Stomach (tissue), 9 donors: Measurements from ENCODE around the gene AKAP9. TPM values are rescaled to one million over a fixed set of nuclear protein-coding genes. Genes with fewer than 3 reads are reported as not detected.

Experiments used
- DNase-seq, 2 donors: peaks; one replicate each; pipeline versions ENCODE4 v3.0.0 to v3.0.0-alpha.2; 2013 to 2019
- H3K27ac ChIP-seq, 5 donors: fragments of 200-600 bp in 4 of 5; sonication (generic) in 4 of 5; one replicate each; pipeline ENCODE4 v1.5.1; 2013 to 2019; ENCODE audit warnings: mild to moderate bottlenecking in 1 of 5, moderate library complexity in 1 of 5
- H3K27me3 ChIP-seq, 3 donors: fragments of 200-600 bp; sonication (generic); one replicate each; pipeline ENCODE4 v1.5.1; 2017 to 2019; ENCODE audit warnings: mixed run types in 1 of 3
- H3K36me3 ChIP-seq, 4 donors: fragments of 200-600 bp; sonication (generic); 1 replicate in 3 of 4; 2 replicates in 1 of 4; pipeline ENCODE4 v1.5.1; 2016 to 2019
- H3K4me1 ChIP-seq, 4 donors: fragments of 200-600 bp; sonication (generic); one replicate each; pipeline ENCODE4 v1.5.1; 2016 to 2019
- H3K4me3 ChIP-seq, 4 donors: fragments of 200-600 bp; sonication (generic) in 3 of 4; one replicate each; pipeline ENCODE4 v1.5.1; 2016 to 2019; ENCODE audit warnings: mild to moderate bottlenecking in 1 of 4
- H3K9me3 ChIP-seq, 4 donors: fragments of 200-600 bp; sonication (generic); one replicate each; pipeline ENCODE4 v1.5.1; 2016 to 2019
- EP300 ChIP-seq: sonication (generic); formaldehyde crosslinking; IDR thresholded peaks from one replicate; pipeline ENCODE4 v1.6.1; 2017; ENCODE audit warnings: antibody characterized with exemption
- POLR2A ChIP-seq, 4 donors: fragments of 450-650 bp; IDR thresholded peaks; one replicate each; pipeline ENCODE4 v1.6.1; 2016; ENCODE audit warnings: antibody characterized with exemption in 4 of 4, control low read depth in 2 of 4, mild to moderate bottlenecking in 1 of 4, moderate library complexity in 1 of 4
- POLR2AphosphoS5 ChIP-seq, 3 donors: sonication (generic); formaldehyde crosslinking; IDR thresholded peaks; one replicate each; pipeline ENCODE4 v1.6.1; 2016; ENCODE audit warnings: antibody characterized with exemption in 3 of 3
- WGBS, 5 donors: extraction: QIAGEN DNeasy Blood & Tissue Kit in 3 of 5; methylation state at CpG; one replicate each; pipeline versions ENCODE4 v1.1.5 to v1.1.7; 2013 to 2018; 5-methylcytosine and 5-hydroxymethylcytosine counted together
- intact Hi-C: fragments of 100-400 bp; cut with DNase I; formaldehyde crosslinking; loops from one replicate; pipeline ENCODE4 v1.15.1; 2023; ENCODE audit warnings: low total_unique reads
- polyA plus RNA-seq, 3 donors: library from polyadenylated mRNA; stranded (reverse); fragments of 200-250 nt; gene quantifications; one replicate each; pipeline ENCODE4 v1.2.3, GENCODE V29; 2013
- total RNA-seq, 5 donors: library from RNA; depleted of rRNA; stranded (reverse); fragments of >200 nt; gene quantifications; one replicate each; pipeline versions ENCODE4 v1.1.0 to v1.2.3, GENCODE V29; 2014 to 2016
- TF ChIP-seq, protein P1 (sequence below), 7 experiments: fragments of 450-650 bp in 4 of 7; fragments of 200-600 bp in 3 of 7; sonication (generic) in 3 of 7; IDR thresholded peaks; one replicate each; pipeline ENCODE4 v1.5.1; 2016 to 2019; ENCODE audit warnings: antibody characterized with exemption in 7 of 7, control low read depth in 2 of 7, mild to moderate bottlenecking in 1 of 7
- donor health status: healthy with polysubstance abuse.
- donor health status: Bipolar disorder and iron deficiency.
- donor health status: healthy.

AKAP9 gene
- total and polyA plus RNA-seq, 8 donors = 5.7 to 149 (median 113) TPM

GRCh38 chr7:92131093-92131492 lies 190.4 kb downstream of the AKAP9 start:
- intact Hi-C loops = no loop called here

GRCh38 chr7:92131764-92132330 lies 191.2 kb downstream of the AKAP9 start:
- H3K36me3 ChIP-seq = peaks cover 0 to 45% (median 39%) of the 10 kb centered on the region in 4 donors
- intact Hi-C loops = no loop called here
- no peak overlapping the region for H3K27ac ChIP-seq
- DNase-seq = no peak
- WGBS, 5 donors = 21 to 54% (median 31%) methylated on average over 4 of the region's 4 CpGs
- H3K9me3 ChIP-seq = no peaks in the 10 kb centered on the region
- H3K4me1 ChIP-seq = peaks cover 7 to 38% (median 26%) of the 10 kb centered on the region in 4 donors
- TF ChIP-seq POLR2A (IDR thresholded peaks at IDR 0.05) = no peak
- no peak for TF ChIP-seq POLR2AphosphoS5 (IDR thresholded peaks at IDR 0.05)
- TF ChIP-seq, protein P1, sequence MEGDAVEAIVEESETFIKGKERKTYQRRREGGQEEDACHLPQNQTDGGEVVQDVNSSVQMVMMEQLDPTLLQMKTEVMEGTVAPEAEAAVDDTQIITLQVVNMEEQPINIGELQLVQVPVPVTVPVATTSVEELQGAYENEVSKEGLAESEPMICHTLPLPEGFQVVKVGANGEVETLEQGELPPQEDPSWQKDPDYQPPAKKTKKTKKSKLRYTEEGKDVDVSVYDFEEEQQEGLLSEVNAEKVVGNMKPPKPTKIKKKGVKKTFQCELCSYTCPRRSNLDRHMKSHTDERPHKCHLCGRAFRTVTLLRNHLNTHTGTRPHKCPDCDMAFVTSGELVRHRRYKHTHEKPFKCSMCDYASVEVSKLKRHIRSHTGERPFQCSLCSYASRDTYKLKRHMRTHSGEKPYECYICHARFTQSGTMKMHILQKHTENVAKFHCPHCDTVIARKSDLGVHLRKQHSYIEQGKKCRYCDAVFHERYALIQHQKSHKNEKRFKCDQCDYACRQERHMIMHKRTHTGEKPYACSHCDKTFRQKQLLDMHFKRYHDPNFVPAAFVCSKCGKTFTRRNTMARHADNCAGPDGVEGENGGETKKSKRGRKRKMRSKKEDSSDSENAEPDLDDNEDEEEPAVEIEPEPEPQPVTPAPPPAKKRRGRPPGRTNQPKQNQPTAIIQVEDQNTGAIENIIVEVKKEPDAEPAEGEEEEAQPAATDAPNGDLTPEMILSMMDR (IDR thresholded peaks at IDR 0.05) = no peak
- no peak for TF ChIP-seq EP300
- H3K27me3 ChIP-seq = no peaks in the 10 kb centered on the region
- H3K4me3 ChIP-seq = peak overlapping the region in 1 of 4 donors; percentile 3

More at GRCh38 chr7:92131093-92131492, 190.4 kb downstream of the AKAP9 start:
- TF ChIP-seq POLR2A (IDR thresholded peaks at IDR 0.05) = no peak
- TF ChIP-seq EP300 = no peak
- TF ChIP-seq POLR2AphosphoS5 (IDR thresholded peaks at IDR 0.05) = no peak
- TF ChIP-seq, protein P1 (IDR thresholded peaks at IDR 0.05) = no peak
- Histone ChIP-seq H3K27me3 (no peaks in the 10 kb centered on the region), H3K4me1 (peaks cover 7 to 38% (median 26%) of the 10 kb centered on the region in 4 donors), H3K27ac (no peak overlapping the region), H3K36me3 (peaks cover 0 to 51% (median 47%) of the 10 kb centered on the region in 4 donors), H3K4me3 (no peak overlapping the region), H3K9me3 (no peaks in the 10 kb centered on the region)
- WGBS, 5 donors = 80 to 94% (median 88%) methylated on average over 5 of the region's 5 CpGs
- no peak for DNase-seq

DNA sequence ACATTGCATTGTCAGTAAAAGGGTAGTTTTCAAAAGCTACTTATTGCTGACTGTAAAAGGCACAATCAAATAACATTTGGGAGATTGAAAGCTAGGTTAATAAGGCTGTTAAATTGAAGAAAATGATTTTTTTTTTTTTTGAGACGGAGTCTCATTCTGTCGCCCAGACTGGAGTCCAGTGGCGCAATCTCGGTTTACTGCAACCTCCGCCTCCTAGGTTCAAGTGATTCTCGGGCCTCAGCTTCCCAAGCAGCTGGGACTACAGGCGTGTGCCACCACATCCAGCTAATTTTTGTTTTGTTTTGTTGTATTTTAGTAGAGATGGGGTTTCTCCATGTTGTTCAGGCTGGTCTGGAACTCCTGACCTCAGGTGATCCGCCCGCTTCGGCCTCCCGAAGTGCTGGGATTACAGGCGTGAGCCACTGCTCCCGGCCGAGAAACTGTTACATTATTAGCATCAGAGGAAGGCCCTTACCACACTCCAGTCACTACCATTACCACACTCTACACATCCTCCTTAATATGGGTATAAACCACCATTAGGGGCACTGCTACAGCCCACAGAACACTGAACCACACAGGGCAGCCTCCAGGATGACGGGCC lies 192.6 kb downstream of the AKAP9 start:
- Histone ChIP-seq H3K4me3 (peak overlapping the region; percentile 91 to 99 (median 96)), H3K9me3 (no peaks in the 10 kb centered on the region), H3K27me3 (no peaks in the 10 kb centered on the region), H3K36me3 (peaks cover 0 to 31% (median 25%) of the 10 kb centered on the region in 4 donors), H3K27ac (peak overlapping the region; percentile 92 to 99 (median 93)), H3K4me1 (peaks cover 7 to 38% (median 26%) of the 10 kb centered on the region in 4 donors)
- intact Hi-C loops = no loop called here
- 8 to 26% (median 21%) methylated on average over 15 of the region's 15 CpGs for WGBS, 5 donors
- no peak for DNase-seq
- no peak for TF ChIP-seq POLR2A (IDR thresholded peaks at IDR 0.05)
- no peak for TF ChIP-seq POLR2AphosphoS5 (IDR thresholded peaks at IDR 0.05)
- TF ChIP-seq, protein P1 (IDR thresholded peaks at IDR 0.05) = no peak
- TF ChIP-seq EP300 = no peak

DNA sequence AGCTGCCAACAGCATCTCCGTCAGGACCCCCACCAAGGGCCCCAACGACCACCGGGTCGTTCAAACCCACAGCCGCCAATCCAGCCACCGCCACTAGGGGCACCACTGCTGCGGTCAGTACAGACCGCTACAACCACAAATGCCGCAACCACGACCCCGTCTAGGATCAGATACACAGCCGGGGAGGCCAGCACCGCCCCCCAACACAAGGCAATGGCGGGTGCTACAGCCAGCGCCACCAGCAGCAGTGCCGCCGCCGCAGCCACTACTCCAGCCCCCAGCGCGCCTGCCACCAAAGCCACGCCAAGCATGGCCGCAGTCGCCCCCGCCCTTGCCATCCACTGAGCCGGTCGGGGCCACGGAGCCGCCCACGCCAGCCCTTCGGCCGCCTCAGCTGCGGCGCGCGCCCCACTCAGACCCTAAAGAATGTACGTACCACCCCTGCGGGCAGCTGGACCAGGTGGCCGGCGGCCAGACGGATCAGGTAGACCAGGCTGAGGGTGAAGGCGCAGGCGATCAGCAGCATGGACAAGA lies 193.1 kb downstream of the AKAP9 start:
- TF ChIP-seq EP300 (no peak), POLR2AphosphoS5 (IDR thresholded peaks at IDR 0.05) (peak in 1 of 3 donors; percentile 20), POLR2A (IDR thresholded peaks at IDR 0.05) (no peak)
- TF ChIP-seq, protein P1 (IDR thresholded peaks at IDR 0.05) = peak in 6 of 7 experiments; percentile 30 to 88 (median 81)
- H3K4me3 ChIP-seq = peak overlapping the region; percentile 91 to 99 (median 96)
- H3K27ac ChIP-seq = peak overlapping the region; percentile 92 to 99 (median 93)
- no peaks in the 10 kb centered on the region for H3K9me3 ChIP-seq
- 0 to 1% (median 1%) methylated on average over 29 to 42 of the region's 42 CpGs for WGBS, 5 donors
- intact Hi-C loops = no loop called here
- peaks cover 7 to 38% (median 26%) of the 10 kb centered on the region in 4 donors for H3K4me1 ChIP-seq
- no peaks in the 10 kb centered on the region for H3K27me3 ChIP-seq
- peaks cover 0 to 25% (median 19%) of the 10 kb centered on the region in 4 donors for H3K36me3 ChIP-seq
- peak; percentile 65 to 93 for DNase-seq
